HepG2 (cell line): ENCODE data around the gene PPP1R8. TPM values are rescaled to one million over a fixed set of nuclear protein-coding genes. Genes with fewer than 3 reads are reported as not detected.

Source experiments
- HOXA9 ChIP-seq: sonication (generic); formaldehyde crosslinking; IDR thresholded peaks from 2 replicates; pipeline ENCODE4 v1.8.1; 2022; ENCODE audit warnings: missing genetic modification reagents, mild to moderate bottlenecking, moderate library complexity, borderline replicate concordance
- ISX ChIP-seq: sonication (generic); formaldehyde crosslinking; conservative IDR thresholded peaks from 2 replicates; pipeline ENCODE4 v1.5.0; 2020; ENCODE audit warnings: missing genetic modification reagents
- NKX3-1 ChIP-seq: sonication (generic); formaldehyde crosslinking; IDR thresholded peaks from 2 replicates; pipeline ENCODE4 v1.5.0; 2020; ENCODE audit warnings: missing genetic modification reagents
- PLRG1 ChIP-seq: fragments of 450-650 bp; conservative IDR thresholded peaks from 2 replicates; pipeline ENCODE4 v1.6.1; 2016
- RNF2 ChIP-seq: fragments of 450-650 bp; conservative IDR thresholded peaks from 2 replicates; pipeline ENCODE4 v1.6.1; 2016; ENCODE audit warnings: low read depth
- SRSF9 ChIP-seq: fragments of 200-400 bp; formaldehyde crosslinking; IDR thresholded peaks from 2 replicates; pipeline ENCODE4 v1.6.1; 2018; ENCODE audit warnings: borderline replicate concordance, mild to moderate bottlenecking, low read depth, low read length; ENCODE audit not compliant: insufficient read depth, poor library complexity, severe bottlenecking
- ZFP37 ChIP-seq: sonication (generic); formaldehyde crosslinking; IDR thresholded peaks from 2 replicates; pipeline ENCODE4 v1.4.0; 2020; ENCODE audit warnings: missing genetic modification reagents, borderline replicate concordance
- ZNF34 ChIP-seq: sonication (generic); formaldehyde crosslinking; IDR thresholded peaks from 2 replicates; pipeline ENCODE4 v1.4.0; 2020; ENCODE audit warnings: mild to moderate bottlenecking, missing genetic modification reagents, borderline replicate concordance
- ZNF761 ChIP-seq: sonication (generic); formaldehyde crosslinking; conservative IDR thresholded peaks from 2 replicates; pipeline ENCODE4 v1.4.0; 2020; ENCODE audit warnings: mild to moderate bottlenecking, missing genetic modification reagents
- ZNF768 ChIP-seq: sonication (generic); formaldehyde crosslinking; IDR thresholded peaks from 2 replicates; pipeline ENCODE4 v1.4.0; 2020; ENCODE audit warnings: missing genetic modification reagents
- polyA plus RNA-seq, 8 experiments: library from polyadenylated mRNA; depleted of rRNA in 3 of 8; stranded (reverse) in 7 of 8; unstranded in 1 of 8; fragments of >200 nt; fragmentation: Illumina TruSeq in 4 of 8; extraction: Trizol in 4 of 8; gene quantifications; 2 replicates each; pipeline versions ENCODE4 v1.2.1 to v1.2.3, GENCODE V29; 2011 to 2016; ENCODE audit warnings: low read depth in 4 of 8, missing spikeins in 1 of 8, mixed read lengths in 1 of 8; ENCODE audit not compliant: insufficient read depth in 1 of 8
- total RNA-seq, 5 experiments: library from RNA; depleted of rRNA; stranded (reverse); fragments of >200 nt; fragmentation: Illumina TruSeq; extraction: Trizol; gene quantifications; 2 replicates each; pipeline ENCODE4 v1.2.3, GENCODE V29; 2016; ENCODE audit warnings: low read depth in 1 of 5
- TF ChIP-seq, protein P1 (sequence below): sonication (generic); formaldehyde crosslinking; IDR thresholded peaks from 2 replicates; pipeline ENCODE4 v1.4.0; 2020; ENCODE audit warnings: mild to moderate bottlenecking, missing genetic modification reagents
- TF ChIP-seq, protein P2 (sequence below): sonication (generic); formaldehyde crosslinking; IDR thresholded peaks from 2 replicates; pipeline ENCODE4 v1.5.1; 2020; ENCODE audit warnings: mild to moderate bottlenecking, missing genetic modification reagents, moderate library complexity
- TF ChIP-seq, protein P3 (sequence below): sonication (generic); formaldehyde crosslinking; IDR thresholded peaks from 2 replicates; pipeline ENCODE4 v1.5.0; 2020; ENCODE audit warnings: missing genetic modification reagents
- TF ChIP-seq, protein P4 (sequence below): sonication (generic); formaldehyde crosslinking; IDR thresholded peaks from 2 replicates; pipeline ENCODE4 v1.4.0; 2020; ENCODE audit warnings: missing genetic modification reagents
- TF ChIP-seq, protein P5 (sequence below): sonication (generic); formaldehyde crosslinking; IDR thresholded peaks from 2 replicates; pipeline ENCODE4 v1.5.1; 2020; ENCODE audit warnings: missing genetic modification reagents, mild to moderate bottlenecking, borderline replicate concordance

The PPP1R8 gene
- total and polyA plus RNA-seq, 2 of the 13 experiments (the other 11 are each of a cell fraction or from before 2014, with no cell fraction given): 38.3 to 62.2 TPM

DNA sequence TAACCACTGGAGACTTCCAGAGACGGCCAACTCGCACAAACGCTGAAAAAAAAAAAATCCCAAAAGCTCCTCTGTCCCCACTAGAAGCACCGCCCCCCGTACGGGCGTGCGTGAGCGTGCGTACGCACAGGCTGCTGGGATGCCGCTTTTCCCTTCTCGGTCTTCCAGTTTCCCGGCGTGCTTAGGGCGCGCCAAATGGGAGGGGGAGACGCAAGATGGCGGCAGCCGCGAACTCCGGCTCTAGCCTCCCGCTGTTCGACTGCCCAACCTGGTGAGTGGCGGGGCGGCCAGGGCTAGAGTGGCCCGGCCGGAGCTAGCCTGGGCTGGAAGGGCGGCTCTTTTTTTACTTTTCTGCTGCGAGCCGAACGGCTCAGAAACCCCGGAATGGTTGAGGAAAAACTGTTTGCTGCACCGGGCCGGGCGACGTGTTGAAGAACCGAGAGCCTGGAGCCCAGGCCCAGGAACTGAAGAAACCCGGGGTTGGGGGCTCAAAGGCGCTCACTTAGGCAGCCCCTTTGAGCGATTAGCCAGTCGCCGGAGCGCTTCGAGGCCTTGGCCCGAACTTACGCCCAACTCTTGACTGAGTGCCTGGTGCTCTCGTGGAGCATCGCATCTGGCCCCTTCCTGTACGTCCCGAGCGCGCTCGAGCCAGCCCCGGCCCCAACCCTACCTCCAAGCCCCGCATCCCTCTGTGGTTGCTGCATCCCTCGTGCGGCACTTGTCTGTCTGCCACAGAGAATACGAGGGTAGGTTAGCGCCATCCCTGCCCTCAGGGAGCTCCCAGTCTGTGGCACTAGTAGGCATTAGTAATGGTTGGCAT lies at the start of gene PPP1R8 (continued):
- TF ChIP-seq, protein P1, sequence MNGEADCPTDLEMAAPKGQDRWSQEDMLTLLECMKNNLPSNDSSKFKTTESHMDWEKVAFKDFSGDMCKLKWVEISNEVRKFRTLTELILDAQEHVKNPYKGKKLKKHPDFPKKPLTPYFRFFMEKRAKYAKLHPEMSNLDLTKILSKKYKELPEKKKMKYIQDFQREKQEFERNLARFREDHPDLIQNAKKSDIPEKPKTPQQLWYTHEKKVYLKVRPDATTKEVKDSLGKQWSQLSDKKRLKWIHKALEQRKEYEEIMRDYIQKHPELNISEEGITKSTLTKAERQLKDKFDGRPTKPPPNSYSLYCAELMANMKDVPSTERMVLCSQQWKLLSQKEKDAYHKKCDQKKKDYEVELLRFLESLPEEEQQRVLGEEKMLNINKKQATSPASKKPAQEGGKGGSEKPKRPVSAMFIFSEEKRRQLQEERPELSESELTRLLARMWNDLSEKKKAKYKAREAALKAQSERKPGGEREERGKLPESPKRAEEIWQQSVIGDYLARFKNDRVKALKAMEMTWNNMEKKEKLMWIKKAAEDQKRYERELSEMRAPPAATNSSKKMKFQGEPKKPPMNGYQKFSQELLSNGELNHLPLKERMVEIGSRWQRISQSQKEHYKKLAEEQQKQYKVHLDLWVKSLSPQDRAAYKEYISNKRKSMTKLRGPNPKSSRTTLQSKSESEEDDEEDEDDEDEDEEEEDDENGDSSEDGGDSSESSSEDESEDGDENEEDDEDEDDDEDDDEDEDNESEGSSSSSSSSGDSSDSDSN (CRISPR knock-in tag): peak; percentile 87
- TF ChIP-seq PLRG1 (no peak), SRSF9 (no peak), ZFP37 (CRISPR knock-in tag) (no peak), ZNF761 (CRISPR knock-in tag) (peak; percentile 45; the same call in 1 of the 2 replicates), ISX (CRISPR knock-in tag) (0 out of 2 replicates have a peak, but pooled peaks have one; percentile 23), NKX3-1 (CRISPR knock-in tag) (no peak), ZNF34 (CRISPR knock-in tag) (no peak), RNF2 (no peak), ZNF768 (peak; percentile 44; the same call in 1 of the 2 replicates), HOXA9 (CRISPR knock-in tag) (no peak)
- TF ChIP-seq, protein P2, sequence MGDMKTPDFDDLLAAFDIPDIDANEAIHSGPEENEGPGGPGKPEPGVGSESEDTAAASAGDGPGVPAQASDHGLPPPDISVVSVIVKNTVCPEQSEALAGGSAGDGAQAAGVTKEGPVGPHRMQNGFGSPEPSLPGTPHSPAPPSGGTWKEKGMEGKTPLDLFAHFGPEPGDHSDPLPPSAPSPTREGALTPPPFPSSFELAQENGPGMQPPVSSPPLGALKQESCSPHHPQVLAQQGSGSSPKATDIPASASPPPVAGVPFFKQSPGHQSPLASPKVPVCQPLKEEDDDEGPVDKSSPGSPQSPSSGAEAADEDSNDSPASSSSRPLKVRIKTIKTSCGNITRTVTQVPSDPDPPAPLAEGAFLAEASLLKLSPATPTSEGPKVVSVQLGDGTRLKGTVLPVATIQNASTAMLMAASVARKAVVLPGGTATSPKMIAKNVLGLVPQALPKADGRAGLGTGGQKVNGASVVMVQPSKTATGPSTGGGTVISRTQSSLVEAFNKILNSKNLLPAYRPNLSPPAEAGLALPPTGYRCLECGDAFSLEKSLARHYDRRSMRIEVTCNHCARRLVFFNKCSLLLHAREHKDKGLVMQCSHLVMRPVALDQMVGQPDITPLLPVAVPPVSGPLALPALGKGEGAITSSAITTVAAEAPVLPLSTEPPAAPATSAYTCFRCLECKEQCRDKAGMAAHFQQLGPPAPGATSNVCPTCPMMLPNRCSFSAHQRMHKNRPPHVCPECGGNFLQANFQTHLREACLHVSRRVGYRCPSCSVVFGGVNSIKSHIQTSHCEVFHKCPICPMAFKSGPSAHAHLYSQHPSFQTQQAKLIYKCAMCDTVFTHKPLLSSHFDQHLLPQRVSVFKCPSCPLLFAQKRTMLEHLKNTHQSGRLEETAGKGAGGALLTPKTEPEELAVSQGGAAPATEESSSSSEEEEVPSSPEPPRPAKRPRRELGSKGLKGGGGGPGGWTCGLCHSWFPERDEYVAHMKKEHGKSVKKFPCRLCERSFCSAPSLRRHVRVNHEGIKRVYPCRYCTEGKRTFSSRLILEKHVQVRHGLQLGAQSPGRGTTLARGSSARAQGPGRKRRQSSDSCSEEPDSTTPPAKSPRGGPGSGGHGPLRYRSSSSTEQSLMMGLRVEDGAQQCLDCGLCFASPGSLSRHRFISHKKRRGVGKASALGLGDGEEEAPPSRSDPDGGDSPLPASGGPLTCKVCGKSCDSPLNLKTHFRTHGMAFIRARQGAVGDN (CRISPR knock-in tag): peak; percentile 93
- TF ChIP-seq, protein P3, sequence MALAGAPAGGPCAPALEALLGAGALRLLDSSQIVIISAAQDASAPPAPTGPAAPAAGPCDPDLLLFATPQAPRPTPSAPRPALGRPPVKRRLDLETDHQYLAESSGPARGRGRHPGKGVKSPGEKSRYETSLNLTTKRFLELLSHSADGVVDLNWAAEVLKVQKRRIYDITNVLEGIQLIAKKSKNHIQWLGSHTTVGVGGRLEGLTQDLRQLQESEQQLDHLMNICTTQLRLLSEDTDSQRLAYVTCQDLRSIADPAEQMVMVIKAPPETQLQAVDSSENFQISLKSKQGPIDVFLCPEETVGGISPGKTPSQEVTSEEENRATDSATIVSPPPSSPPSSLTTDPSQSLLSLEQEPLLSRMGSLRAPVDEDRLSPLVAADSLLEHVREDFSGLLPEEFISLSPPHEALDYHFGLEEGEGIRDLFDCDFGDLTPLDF (CRISPR knock-in tag): peak; percentile 40; the same call in 1 of the 2 replicates
- TF ChIP-seq, protein P4, sequence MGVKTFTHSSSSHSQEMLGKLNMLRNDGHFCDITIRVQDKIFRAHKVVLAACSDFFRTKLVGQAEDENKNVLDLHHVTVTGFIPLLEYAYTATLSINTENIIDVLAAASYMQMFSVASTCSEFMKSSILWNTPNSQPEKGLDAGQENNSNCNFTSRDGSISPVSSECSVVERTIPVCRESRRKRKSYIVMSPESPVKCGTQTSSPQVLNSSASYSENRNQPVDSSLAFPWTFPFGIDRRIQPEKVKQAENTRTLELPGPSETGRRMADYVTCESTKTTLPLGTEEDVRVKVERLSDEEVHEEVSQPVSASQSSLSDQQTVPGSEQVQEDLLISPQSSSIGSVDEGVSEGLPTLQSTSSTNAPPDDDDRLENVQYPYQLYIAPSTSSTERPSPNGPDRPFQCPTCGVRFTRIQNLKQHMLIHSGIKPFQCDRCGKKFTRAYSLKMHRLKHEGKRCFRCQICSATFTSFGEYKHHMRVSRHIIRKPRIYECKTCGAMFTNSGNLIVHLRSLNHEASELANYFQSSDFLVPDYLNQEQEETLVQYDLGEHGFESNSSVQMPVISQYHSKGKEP: no peak
- TF ChIP-seq, protein P5, sequence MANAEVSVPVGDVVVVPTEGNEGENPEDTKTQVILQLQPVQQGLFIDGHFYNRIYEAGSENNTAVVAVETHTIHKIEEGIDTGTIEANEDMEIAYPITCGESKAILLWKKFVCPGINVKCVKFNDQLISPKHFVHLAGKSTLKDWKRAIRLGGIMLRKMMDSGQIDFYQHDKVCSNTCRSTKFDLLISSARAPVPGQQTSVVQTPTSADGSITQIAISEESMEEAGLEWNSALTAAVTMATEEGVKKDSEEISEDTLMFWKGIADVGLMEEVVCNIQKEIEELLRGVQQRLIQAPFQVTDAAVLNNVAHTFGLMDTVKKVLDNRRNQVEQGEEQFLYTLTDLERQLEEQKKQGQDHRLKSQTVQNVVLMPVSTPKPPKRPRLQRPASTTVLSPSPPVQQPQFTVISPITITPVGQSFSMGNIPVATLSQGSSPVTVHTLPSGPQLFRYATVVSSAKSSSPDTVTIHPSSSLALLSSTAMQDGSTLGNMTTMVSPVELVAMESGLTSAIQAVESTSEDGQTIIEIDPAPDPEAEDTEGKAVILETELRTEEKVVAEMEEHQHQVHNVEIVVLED (CRISPR knock-in tag): peak; percentile 99
